GM19438 (cell line): Measurements from ENCODE around the gene WDFY4.

Experiments used
- ATAC-seq: cut with Tn5 transposase; IDR thresholded peaks from one replicate; pipeline ENCODE4 v1.9.1; 2021; ENCODE audit warnings: low read depth; ENCODE audit not compliant: unreplicated experiment

The WDFY4 gene

GRCh38 chr10:48839809-48840679, 155.4 kb downstream of the WDFY4 start:
- ATAC-seq: no peak

DNA sequence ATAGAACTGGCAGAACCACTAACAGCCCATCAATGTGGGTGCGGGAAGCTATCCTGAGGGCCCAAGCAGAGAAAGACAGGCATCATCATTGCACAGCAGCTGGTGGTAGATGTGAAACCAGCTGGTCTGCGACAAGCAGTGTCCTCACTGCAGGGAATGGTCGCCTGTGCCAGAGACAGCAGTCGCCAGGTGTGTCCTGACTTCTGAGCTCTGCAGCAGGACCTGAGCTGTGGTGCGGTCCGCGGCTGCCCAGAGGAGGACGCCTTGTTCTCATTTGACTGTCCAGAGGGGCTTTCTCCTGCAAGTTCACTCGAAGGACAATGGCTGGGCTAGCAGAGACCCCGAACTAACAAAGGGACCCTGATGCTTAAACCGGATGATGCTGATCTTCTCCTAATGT, 157.6 kb downstream of the WDFY4 start:
- no peak for ATAC-seq

DNA sequence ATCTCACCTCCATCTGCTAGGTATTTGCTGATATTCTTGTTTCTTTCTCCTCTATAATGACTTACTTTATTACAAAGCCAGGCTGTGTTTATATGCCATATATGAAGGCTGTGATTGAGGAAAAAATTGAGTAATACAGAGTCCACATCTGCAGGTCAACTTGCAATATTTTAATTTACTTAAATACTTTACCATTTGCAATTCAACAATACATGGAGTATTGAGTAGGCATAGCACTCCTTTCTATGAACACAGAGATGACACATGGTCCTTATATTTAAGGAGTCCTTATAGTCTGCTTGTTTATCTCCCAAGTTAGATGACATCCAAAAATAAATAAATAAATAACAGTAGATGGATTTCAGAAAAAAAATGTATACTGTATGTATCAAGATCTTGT, 158.5 kb downstream of the WDFY4 start:
- no peak for ATAC-seq

- no peak for ATAC-seq
Measured at GRCh38 chr10:48844616-48845015, 159.9 kb downstream of the WDFY4 start.

- ATAC-seq: no peak
Measured at GRCh38 chr10:48845512-48845911, 160.8 kb downstream of the WDFY4 start.

DNA sequence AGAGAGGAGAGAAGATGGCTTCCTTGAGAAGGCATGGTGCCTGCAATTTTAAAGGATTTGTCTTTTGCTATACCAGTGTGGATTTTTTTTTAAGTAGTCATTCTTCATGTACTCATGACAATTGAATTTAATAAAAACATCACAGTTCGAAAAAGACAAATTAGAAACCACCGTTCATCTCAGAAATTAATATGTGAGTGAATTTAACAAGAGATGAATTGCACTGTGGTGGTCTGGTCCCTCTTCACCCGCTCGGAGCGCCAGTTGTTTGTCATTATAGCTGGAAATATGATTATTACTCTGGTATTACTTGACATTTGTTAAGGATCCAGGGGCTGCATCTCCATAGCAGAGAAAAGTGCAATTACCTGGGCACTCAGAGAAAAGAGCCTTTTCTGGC, 163.0 kb downstream of the WDFY4 start:
- no peak for ATAC-seq

DNA sequence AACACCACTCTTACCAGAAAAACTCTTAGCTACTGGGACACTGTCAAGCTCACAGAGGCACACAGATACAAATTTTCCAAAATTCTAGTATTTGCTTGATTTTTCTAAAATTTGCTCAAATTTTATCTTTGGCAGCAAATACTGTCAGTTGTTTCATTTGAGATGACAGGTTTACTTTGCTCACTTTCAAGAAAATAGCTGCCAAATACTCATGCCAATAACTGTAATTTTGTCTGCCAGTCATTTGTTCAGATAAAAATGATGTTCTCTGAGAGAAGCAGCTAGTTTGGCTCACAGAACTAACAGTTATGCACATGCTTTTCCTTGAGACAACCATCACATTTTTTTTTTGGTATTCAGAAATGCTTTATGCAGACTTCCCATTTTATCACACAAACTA, 172.2 kb downstream of the WDFY4 start:
- no peak for ATAC-seq

DNA sequence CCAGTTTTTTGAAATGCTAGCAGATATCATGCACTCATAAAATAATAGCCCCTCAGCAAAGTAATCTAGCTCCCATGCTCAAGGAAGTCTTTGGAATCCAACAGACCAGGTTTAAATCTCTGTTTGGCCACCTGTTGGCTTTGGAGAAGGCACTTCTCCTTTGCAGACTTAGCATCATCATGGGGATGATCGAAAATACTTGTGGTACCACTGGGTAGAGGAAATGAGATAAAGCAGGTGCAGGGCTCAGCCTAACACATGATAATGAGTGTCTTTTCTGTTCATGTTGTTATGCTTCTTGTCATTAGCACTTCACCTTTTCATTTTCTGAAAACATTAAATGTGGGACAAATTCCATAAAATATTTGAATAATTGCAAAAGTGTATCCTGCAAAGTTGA, 187.6 kb downstream of the WDFY4 start:
- no peak for ATAC-seq

- no peak for ATAC-seq
Measured at GRCh38 chr10:48878091-48878490, 193.4 kb downstream of the WDFY4 start.

- no peak for ATAC-seq
Measured at GRCh38 chr10:48879451-48879850, 194.8 kb downstream of the WDFY4 start.

DNA sequence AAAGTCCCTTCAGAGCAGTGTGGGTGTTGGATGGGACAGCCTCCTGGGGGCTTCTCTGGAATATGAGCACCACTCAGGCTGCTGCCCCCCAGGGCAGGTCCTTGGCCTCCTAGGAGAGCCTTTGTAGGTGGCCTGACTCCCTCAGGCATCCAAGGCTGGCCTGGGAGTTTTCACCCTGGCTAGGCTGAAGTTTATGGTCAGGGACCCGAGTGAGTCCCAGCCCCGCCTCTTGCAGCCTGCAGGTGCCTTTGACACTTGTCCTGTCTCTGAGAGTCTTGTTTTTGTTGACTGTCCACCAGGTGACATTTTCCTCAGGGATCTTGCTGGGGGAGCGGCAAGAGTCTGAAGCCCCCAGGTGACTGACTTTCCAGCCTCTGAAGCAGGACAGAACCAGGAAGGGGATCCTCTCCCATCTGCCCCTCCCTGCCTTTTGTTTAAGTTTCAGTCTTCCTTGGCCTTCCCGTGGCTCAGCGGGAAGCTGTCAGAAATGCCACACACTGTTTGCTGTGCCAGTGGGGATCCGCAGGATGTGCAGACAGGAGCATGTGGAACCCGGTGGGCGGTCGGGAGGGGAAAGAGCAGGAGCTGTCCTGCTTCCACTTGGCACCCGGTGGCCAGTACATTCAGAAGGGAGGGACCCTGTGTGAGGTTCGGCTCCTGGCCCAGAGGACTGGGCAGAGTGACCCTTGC, 195.5 kb downstream of the WDFY4 start:
- no peak for ATAC-seq

GRCh38 chr10:48881937-48882336, 197.3 kb downstream of the WDFY4 start:
- ATAC-seq: no peak

DNA sequence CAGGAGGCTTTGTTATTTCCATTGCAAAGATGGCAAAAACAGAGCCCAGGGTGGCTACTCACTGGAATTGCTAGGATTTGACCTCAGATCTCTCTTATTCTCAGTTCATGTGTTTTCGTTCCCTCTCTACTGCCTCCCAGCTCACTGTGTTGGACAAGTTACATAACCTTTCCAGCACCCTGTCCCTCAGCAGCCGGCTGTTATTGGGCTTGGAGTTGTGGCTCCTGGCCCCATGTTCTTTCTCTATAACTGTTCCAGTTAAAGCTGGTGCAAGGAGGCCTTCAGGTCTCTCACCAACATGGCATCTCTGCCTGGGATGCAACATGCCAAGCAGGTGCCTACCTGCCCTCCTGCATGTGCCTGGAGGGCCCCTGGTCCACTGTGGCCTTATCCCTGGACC, 198.2 kb downstream of the WDFY4 start:
- ATAC-seq: no peak

- no peak for ATAC-seq
Measured at GRCh38 chr10:48883701-48884100, 199.0 kb downstream of the WDFY4 start.

- no peak for ATAC-seq
Measured at GRCh38 chr10:48884179-48885045, 199.7 kb downstream of the WDFY4 start.

- no peak for ATAC-seq
Measured at GRCh38 chr10:48885376-48885775, 200.7 kb downstream of the WDFY4 start.

GRCh38 chr10:48887982-48888381, 203.3 kb downstream of the WDFY4 start:
- ATAC-seq: no peak

GRCh38 chr10:48890888-48891850, 206.5 kb downstream of the WDFY4 start:
- no peak for ATAC-seq

GRCh38 chr10:48894911-48895802, 210.5 kb downstream of the WDFY4 start:
- ATAC-seq: no peak
